ENCODE measurements around the gene CNTFR.
"Not testable (repeated sequence)": the region's sequence is repeated elsewhere in the genome, so short reads cannot be mapped to it uniquely, and the experiment has no call there.

The CNTFR gene

GRCh38 chr9:34589636-34590380, at the start of gene CNTFR:
Gene CNTFR (minus strand): TSS chr9:34589724. CDS start chr9:34568981, 20,743 bp downstream.
- no peak for TF ChIP-seq Cebpa-rat (IDR thresholded peaks at IDR 0.05)
- H3K4me1 ChIP-seq = peaks cover 52 to 61% (median 60%) of the 10 kb centered on the region in 10 experiments
- peak within 1 kb of the TSS; percentile 81 to 96 (median 89) for H3K4me2 ChIP-seq
- H3K36me3 ChIP-seq = no peaks in the 10 kb centered on the region
- H4K20me1 ChIP-seq = peaks cover 0 to 94% (median 61%) of the 10 kb centered on the region in 11 experiments; a peak in 19 of 22 replicates
- H3K4me3 ChIP-seq = peak within 1 kb of the TSS; percentile 42 to 69 (median 59)
- H3K27me3 ChIP-seq = peaks cover 93 to 100% (median 100%) of the 10 kb centered on the region in 11 experiments
- H3K9me3 ChIP-seq (replicated peaks in 1 of 11) = 0 out of 22 replicates have a peak, but pooled peaks cover 0 to 5% (median 0%) of the 10 kb centered on the region in 11 experiments
- no peak within 1 kb of the TSS for H3K27ac ChIP-seq
- H3K9ac ChIP-seq = peak within 1 kb of the TSS in 4 of 11 experiments; percentile 5 to 26 (median 12); a peak in 6 of 22 replicates

DNA sequence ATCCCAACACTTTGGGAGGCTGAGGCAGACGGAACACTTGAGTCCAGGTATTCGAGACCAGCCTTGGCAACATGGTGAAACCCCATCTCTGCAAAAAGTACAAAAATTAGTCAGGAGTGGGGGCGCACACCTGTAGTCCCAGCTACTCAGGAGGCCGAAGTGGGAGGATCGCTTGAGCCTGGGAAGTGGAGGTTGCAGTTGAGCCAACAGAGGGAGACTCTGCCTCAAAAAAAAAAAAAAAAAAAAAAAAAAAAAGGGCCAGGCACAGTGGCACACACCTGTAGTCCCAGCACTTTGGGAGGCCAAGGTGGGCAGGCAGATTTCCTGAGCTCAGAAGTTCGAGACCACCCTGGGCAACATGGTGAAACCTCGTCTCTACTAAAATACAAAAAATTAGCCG, 49.8 kb upstream of the CNTFR start:
- H3K4me3 ChIP-seq; H3K27ac ChIP-seq; H3K9ac ChIP-seq; H3K4me2 ChIP-seq; H3K9me3 ChIP-seq (replicated peaks in 1 of 11); H3K27me3 ChIP-seq: not testable (repeated sequence)
- peaks cover 0 to 28% (median 17%) of the 10 kb centered on the region in 11 experiments; a peak in 16 of 22 replicates for H4K20me1 ChIP-seq
- peaks cover 0 to 16% (median 12%) of the 10 kb centered on the region in 11 experiments; a peak in 13 of 22 replicates for H3K36me3 ChIP-seq
- peaks cover 38 to 48% (median 41%) of the 10 kb centered on the region in 10 experiments for H3K4me1 ChIP-seq

DNA sequence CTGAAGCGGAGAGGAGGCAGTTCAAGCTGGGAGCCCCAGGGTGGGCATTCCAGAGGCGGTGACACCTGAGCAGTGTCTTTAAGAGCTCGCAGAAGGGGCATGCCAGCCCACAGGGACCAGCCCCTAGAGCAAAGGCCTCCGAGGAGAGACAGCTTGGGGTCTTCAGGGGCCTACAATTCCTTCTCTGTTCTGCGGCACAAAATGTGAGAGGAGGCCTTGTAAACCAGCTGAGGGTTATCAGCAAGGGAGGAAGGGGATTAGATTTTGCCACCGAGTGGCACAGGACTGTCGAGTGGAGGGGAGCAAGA, 48.6 kb upstream of the CNTFR start:
- no peaks in the 10 kb centered on the region for H3K9me3 ChIP-seq (replicated peaks in 1 of 11)
- H3K4me1 ChIP-seq = peaks cover 38 to 53% (median 47%) of the 10 kb centered on the region in 10 experiments
- no peaks in the 10 kb centered on the region for H3K27me3 ChIP-seq
- no peak for TF ChIP-seq Cebpa-rat (IDR thresholded peaks at IDR 0.05)
- H3K4me3 ChIP-seq = peak overlapping the region; percentile 64 to 82 (median 74)
- peaks cover 0 to 40% (median 28%) of the 10 kb centered on the region in 11 experiments; a peak in 16 of 22 replicates for H4K20me1 ChIP-seq
- peaks cover 0 to 21% (median 12%) of the 10 kb centered on the region in 11 experiments; a peak in 14 of 22 replicates for H3K36me3 ChIP-seq
- H3K9ac ChIP-seq = peak overlapping the region; percentile 79 to 92 (median 85)
- H3K27ac ChIP-seq = peak overlapping the region; percentile 76 to 88 (median 82)
- H3K4me2 ChIP-seq = peak overlapping the region; percentile 87 to 99 (median 97)

- Histone ChIP-seq H3K4me2 (peak within 1 kb of the TSS; percentile 87 to 99 (median 97)), H3K36me3 (peaks cover 0 to 23% (median 12%) of the 10 kb centered on the region in 11 experiments; a peak in 14 of 22 replicates), H3K9ac (peak within 1 kb of the TSS; percentile 79 to 92 (median 85)), H3K27me3 (no peaks in the 10 kb centered on the region), H3K9me3 (replicated peaks in 1 of 11) (no peaks in the 10 kb centered on the region), H3K27ac (peak within 1 kb of the TSS; percentile 76 to 88 (median 82)), H4K20me1 (peaks cover 0 to 46% (median 32%) of the 10 kb centered on the region in 11 experiments; a peak in 16 of 22 replicates), H3K4me3 (peak within 1 kb of the TSS; percentile 64 to 82 (median 74)), H3K4me1 (peaks cover 38 to 53% (median 47%) of the 10 kb centered on the region in 10 experiments)
- TF ChIP-seq Cebpa-rat (IDR thresholded peaks at IDR 0.05) = no peak
Measured at GRCh38 chr9:34637356-34638137, 48.0 kb upstream of the CNTFR start, which contains the start of gene SIGMAR1. Gene SIGMAR1 (minus strand): TSS chr9:34637787. CDS start chr9:34637697, 90 bp downstream.

- Histone ChIP-seq H4K20me1 (peaks cover 0 to 52% (median 32%) of the 10 kb centered on the region in 11 experiments; a peak in 16 of 22 replicates), H3K9ac (peak overlapping the region; percentile 79 to 92 (median 85)), H3K9me3 (replicated peaks in 1 of 11) (no peaks in the 10 kb centered on the region), H3K4me3 (peak overlapping the region; percentile 64 to 82 (median 74)), H3K36me3 (peaks cover 0 to 23% (median 12%) of the 10 kb centered on the region in 11 experiments; a peak in 14 of 22 replicates), H3K4me1 (peaks cover 38 to 53% (median 47%) of the 10 kb centered on the region in 10 experiments), H3K27ac (peak overlapping the region; percentile 76 to 88 (median 82); a peak in 21 of 22 replicates), H3K27me3 (peaks cover 0 to 5% (median under 1%) of the 10 kb centered on the region in 11 experiments; a peak in 8 of 22 replicates), H3K4me2 (peak overlapping the region; percentile 87 to 99 (median 97))
- no peak for TF ChIP-seq Cebpa-rat (IDR thresholded peaks at IDR 0.05)
Measured at GRCh38 chr9:34636791-34637355, 47.3 kb upstream of the CNTFR start.

GRCh38 chr9:34635556-34635955, 46.0 kb upstream of the CNTFR start:
- Histone ChIP-seq H3K27ac (peak overlapping the region in 4 of 11 experiments; percentile 8 to 21 (median 16); a peak in 3 of 22 replicates), H3K27me3 (peaks cover 11 to 18% (median 13%) of the 10 kb centered on the region in 11 experiments), H4K20me1 (peaks cover 0 to 61% (median 36%) of the 10 kb centered on the region in 11 experiments; a peak in 16 of 22 replicates), H3K9ac (peak overlapping the region in 10 of 11 experiments; percentile 4 to 89 (median 44); a peak in 14 of 22 replicates), H3K4me1 (peaks cover 31 to 49% (median 44%) of the 10 kb centered on the region in 10 experiments), H3K36me3 (peaks cover 0 to 23% (median 12%) of the 10 kb centered on the region in 11 experiments; a peak in 14 of 22 replicates), H3K9me3 (replicated peaks in 1 of 11) (no peaks in the 10 kb centered on the region), H3K4me3 (peak overlapping the region in 9 of 10 experiments; percentile 7 to 82 (median 75); a peak in 14 of 20 replicates), H3K4me2 (peak overlapping the region; percentile 87 to 99 (median 97))
- no peak for TF ChIP-seq Cebpa-rat (IDR thresholded peaks at IDR 0.05)

GRCh38 chr9:34634551-34635248, 45.2 kb upstream of the CNTFR start:
- no peaks in the 10 kb centered on the region for H3K9me3 ChIP-seq (replicated peaks in 1 of 11)
- peaks cover 31 to 49% (median 44%) of the 10 kb centered on the region in 10 experiments for H3K4me1 ChIP-seq
- H4K20me1 ChIP-seq = peaks cover 0 to 69% (median 44%) of the 10 kb centered on the region in 11 experiments; a peak in 16 of 22 replicates
- peak overlapping the region in 7 of 11 experiments; percentile 9 to 85 (median 37); a peak in 12 of 22 replicates for H3K9ac ChIP-seq
- H3K4me2 ChIP-seq = peak overlapping the region in 10 of 11 experiments; percentile 87 to 99 (median 97); a peak in 19 of 22 replicates
- no peak for TF ChIP-seq Cebpa-rat (IDR thresholded peaks at IDR 0.05)
- H3K27me3 ChIP-seq = peaks cover 20 to 27% (median 22%) of the 10 kb centered on the region in 11 experiments
- peaks cover 0 to 23% (median 12%) of the 10 kb centered on the region in 11 experiments; a peak in 14 of 22 replicates for H3K36me3 ChIP-seq
- H3K4me3 ChIP-seq = peak overlapping the region in 2 of 10 experiments; percentile 26 to 75; a peak in 2 of 20 replicates
- peak overlapping the region in 3 of 11 experiments; percentile 2 to 21 (median 8); a peak in 2 of 22 replicates for H3K27ac ChIP-seq

All from BLaER1 treated with 17β-estradiol and CSF1 and Interleukin-3, amounts not matched to agents 10 nM and 100 nM (cell line).